Measurements from ENCODE around the gene TEX9.

DNA sequence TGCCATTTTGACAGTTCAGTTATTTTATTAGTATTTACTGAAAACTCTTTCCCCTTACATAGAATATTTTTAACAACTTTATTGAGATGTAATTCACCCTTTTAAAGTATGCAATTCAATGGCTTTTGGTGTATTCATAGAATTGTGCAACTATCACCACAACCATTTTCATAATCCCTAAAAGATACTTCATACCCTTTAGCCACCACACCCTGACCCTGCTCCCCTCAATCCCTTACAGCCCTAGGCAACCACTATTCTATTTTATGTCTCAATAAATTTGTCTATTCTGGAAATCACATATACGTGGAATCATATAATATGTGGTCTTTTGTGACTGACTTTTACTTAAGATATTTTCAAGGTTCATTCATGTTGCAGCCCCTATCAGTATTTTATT lies 29.7 kb downstream of the TEX9 start:
- TF ChIP-seq POLR2AphosphoS5 (IDR thresholded peaks at IDR 0.05) (no peak), POLR2A (IDR thresholded peaks at IDR 0.05) (no peak), EP300 (IDR thresholded peaks at IDR 0.05; ENCODE audit: low read depth) (no peak)
- TF ChIP-seq, protein P1, sequence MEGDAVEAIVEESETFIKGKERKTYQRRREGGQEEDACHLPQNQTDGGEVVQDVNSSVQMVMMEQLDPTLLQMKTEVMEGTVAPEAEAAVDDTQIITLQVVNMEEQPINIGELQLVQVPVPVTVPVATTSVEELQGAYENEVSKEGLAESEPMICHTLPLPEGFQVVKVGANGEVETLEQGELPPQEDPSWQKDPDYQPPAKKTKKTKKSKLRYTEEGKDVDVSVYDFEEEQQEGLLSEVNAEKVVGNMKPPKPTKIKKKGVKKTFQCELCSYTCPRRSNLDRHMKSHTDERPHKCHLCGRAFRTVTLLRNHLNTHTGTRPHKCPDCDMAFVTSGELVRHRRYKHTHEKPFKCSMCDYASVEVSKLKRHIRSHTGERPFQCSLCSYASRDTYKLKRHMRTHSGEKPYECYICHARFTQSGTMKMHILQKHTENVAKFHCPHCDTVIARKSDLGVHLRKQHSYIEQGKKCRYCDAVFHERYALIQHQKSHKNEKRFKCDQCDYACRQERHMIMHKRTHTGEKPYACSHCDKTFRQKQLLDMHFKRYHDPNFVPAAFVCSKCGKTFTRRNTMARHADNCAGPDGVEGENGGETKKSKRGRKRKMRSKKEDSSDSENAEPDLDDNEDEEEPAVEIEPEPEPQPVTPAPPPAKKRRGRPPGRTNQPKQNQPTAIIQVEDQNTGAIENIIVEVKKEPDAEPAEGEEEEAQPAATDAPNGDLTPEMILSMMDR (IDR thresholded peaks at IDR 0.05) = no peak

All from transverse colon (tissue), 4 donors.